BLaER1 treated with 17β-estradiol and CSF1 and Interleukin-3, amounts not matched to agents 10 nM and 100 nM (cell line): ENCODE results near the gene RNF227.
"Not testable (repeated sequence)": the region's sequence is repeated elsewhere in the genome, so short reads cannot be mapped to it uniquely, and the experiment has no call there.

Experiments
- H3K27ac ChIP-seq, 11 experiments: shearing (Covaris generic); formaldehyde crosslinking; 2 replicates each; pipeline ENCODE4 v1.8.1; 2022
- H3K27me3 ChIP-seq, 11 experiments: shearing (Covaris generic); formaldehyde crosslinking; 2 replicates each; pipeline ENCODE4 v1.8.1; 2022
- H3K36me3 ChIP-seq, 11 experiments: shearing (Covaris generic); formaldehyde crosslinking; 2 replicates each; pipeline ENCODE4 v1.8.1; 2022
- H3K4me1 ChIP-seq, 10 experiments: shearing (Covaris generic); formaldehyde crosslinking; 2 replicates each; pipeline ENCODE4 v1.8.1; 2022
- H3K4me2 ChIP-seq, 11 experiments: shearing (Covaris generic); formaldehyde crosslinking; 2 replicates each; pipeline ENCODE4 v1.8.1; 2022
- H3K4me3 ChIP-seq, 10 experiments: shearing (Covaris generic); formaldehyde crosslinking; 2 replicates each; pipeline ENCODE4 v1.8.1; 2022
- H3K9ac ChIP-seq, 11 experiments: shearing (Covaris generic); formaldehyde crosslinking; 2 replicates each; pipeline ENCODE4 v1.8.1; 2022
- H3K9me3 ChIP-seq, 11 experiments: shearing (Covaris generic); formaldehyde crosslinking; replicated peaks in 1 of 11; 2 replicates each; pipeline ENCODE4 v1.8.1; 2022
- H4K20me1 ChIP-seq, 11 experiments: shearing (Covaris generic); formaldehyde crosslinking; 2 replicates each; pipeline ENCODE4 v1.8.1; 2022
- Cebpa-rat ChIP-seq, 11 experiments: shearing (Covaris generic); IDR thresholded peaks; 2 replicates each; pipeline ENCODE4 v1.8.1; 2022

Gene RNF227

GRCh38 chr17:7873051-7873450 is 43.0 kb downstream of the RNF227 start:
- Histone ChIP-seq H3K27ac (no peak overlapping the region), H3K27me3 (no peaks in the 10 kb centered on the region), H3K4me3 (no peak overlapping the region), H4K20me1 (no peaks in the 10 kb centered on the region; a peak in 1 of 22 replicates), H3K9me3 (no peaks in the 10 kb centered on the region), H3K4me1 (peaks cover 18 to 64% (median 29%) of the 10 kb centered on the region in 10 experiments), H3K9ac (peak overlapping the region in 1 of 11 experiments; percentile 23; a peak in 1 of 22 replicates), H3K4me2 (peak overlapping the region in 1 of 11 experiments; percentile 83; a peak in 1 of 22 replicates), H3K36me3 (peaks cover 22 to 61% (median 39%) of the 10 kb centered on the region in 11 experiments)
- no peak for TF ChIP-seq Cebpa-rat (IDR thresholded peaks at IDR 0.05)

GRCh38 chr17:7867881-7868329 is 48.2 kb downstream of the RNF227 start:
- no peak for TF ChIP-seq Cebpa-rat (IDR thresholded peaks at IDR 0.05)
- Histone ChIP-seq H3K27ac (peak overlapping the region in 10 of 11 experiments; percentile 11 to 67 (median 54); a peak in 17 of 22 replicates), H3K4me3 (peak overlapping the region in 3 of 10 experiments; percentile 7 to 35 (median 26); a peak in 4 of 20 replicates), H4K20me1 (peaks cover 0 to 2% (median 0%) of the 10 kb centered on the region in 11 experiments; a peak in 2 of 22 replicates), H3K36me3 (peaks cover 15 to 47% (median 30%) of the 10 kb centered on the region in 11 experiments; a peak in 19 of 22 replicates), H3K4me2 (peak overlapping the region; percentile 67 to 86 (median 78)), H3K27me3 (no peaks in the 10 kb centered on the region), H3K9ac (peak overlapping the region in 9 of 11 experiments; percentile 6 to 56 (median 42); a peak in 15 of 22 replicates), H3K4me1 (peaks cover 25 to 51% (median 32%) of the 10 kb centered on the region in 10 experiments), H3K9me3 (no peaks in the 10 kb centered on the region)

GRCh38 chr17:7864995-7865650 is 51.0 kb downstream of the RNF227 start:
- peaks cover 25 to 40% (median 30%) of the 10 kb centered on the region in 10 experiments for H3K4me1 ChIP-seq

GRCh38 chr17:7864384-7864783 is 51.7 kb downstream of the RNF227 start:
- H3K27ac ChIP-seq, H3K4me2 ChIP-seq, H4K20me1 ChIP-seq, H3K27me3 ChIP-seq, H3K9me3 ChIP-seq, H3K4me3 ChIP-seq: not testable (repeated sequence)
- Histone ChIP-seq H3K4me1 (peaks cover 17 to 36% (median 26%) of the 10 kb centered on the region in 10 experiments), H3K36me3 (peaks cover 4 to 62% (median 33%) of the 10 kb centered on the region in 11 experiments; a peak in 19 of 22 replicates), H3K9ac (peak overlapping the region in 4 of 11 experiments; percentile 6 to 37 (median 20); a peak in 2 of 22 replicates)

More at GRCh38 chr17:7864995-7865650, 51.0 kb downstream of the RNF227 start:
- Histone ChIP-seq H4K20me1 (peaks cover 0 to 2% (median 0%) of the 10 kb centered on the region in 11 experiments; a peak in 2 of 22 replicates), H3K9ac (no peak overlapping the region), H3K4me2 (no peak overlapping the region), H3K4me3 (no peak overlapping the region), H3K27me3 (no peaks in the 10 kb centered on the region), H3K36me3 (peaks cover 4 to 55% (median 25%) of the 10 kb centered on the region in 11 experiments; a peak in 19 of 22 replicates), H3K27ac (0 out of 22 replicates have a peak overlapping the region, but pooled peaks of 1 of the 11 experiments have one; percentile 2), H3K9me3 (no peaks in the 10 kb centered on the region)
- no peak for TF ChIP-seq Cebpa-rat (IDR thresholded peaks at IDR 0.05)
